Mesenchymal stem cell (in vitro differentiated cells and primary cell): Measurements from ENCODE around the gene MOGAT2.

Experiments used
- DNase-seq: peaks from one replicate; pipeline ENCODE4 v3.0.0-alpha.2; 2013
- H2AFZ ChIP-seq: one replicate; pipeline ENCODE4 v1.6.1; 2013; ENCODE audit warnings: low read depth, mild to moderate bottlenecking, control low read depth, inconsistent platforms, low read length, moderate library complexity
- H2AK5ac ChIP-seq: 2 replicates; pipeline ENCODE4 v1.6.1; 2013; ENCODE audit warnings: low read length, moderate library complexity, mild to moderate bottlenecking, inconsistent platforms; ENCODE audit not compliant: severe bottlenecking
- H2BK120ac ChIP-seq: one replicate; pipeline ENCODE4 v1.6.1; 2013; ENCODE audit warnings: low read depth, mild to moderate bottlenecking, inconsistent platforms, low read length, moderate library complexity
- H2BK12ac ChIP-seq, 2 experiments: one replicate each; pipeline ENCODE4 v1.6.1; 2013; ENCODE audit warnings: inconsistent platforms in 2 of 2, low read length in 2 of 2, mild to moderate bottlenecking in 2 of 2, moderate library complexity in 2 of 2, control low read depth in 1 of 2
- H2BK15ac ChIP-seq: one replicate; pipeline ENCODE4 v1.6.1; 2013; ENCODE audit warnings: mild to moderate bottlenecking, low read depth, inconsistent platforms; ENCODE audit not compliant: poor library complexity, severe bottlenecking
- H2BK5ac ChIP-seq: 2 replicates; pipeline ENCODE4 v1.6.1; 2013; ENCODE audit warnings: low read depth, mild to moderate bottlenecking, low read length, control low read depth, inconsistent platforms; ENCODE audit not compliant: poor library complexity, severe bottlenecking
- H3K14ac ChIP-seq, 2 experiments: one replicate each; pipeline ENCODE4 v1.6.1; 2013; ENCODE audit warnings: inconsistent platforms in 2 of 2, low read length in 2 of 2, control low read depth in 1 of 2, mild to moderate bottlenecking in 1 of 2, moderate library complexity in 1 of 2
- H3K18ac ChIP-seq, 2 experiments: one replicate each; pipeline ENCODE4 v1.6.1; 2013; ENCODE audit warnings: inconsistent platforms in 2 of 2, low read length in 2 of 2, control low read depth in 1 of 2, low read depth in 1 of 2, mild to moderate bottlenecking in 1 of 2
- H3K23ac ChIP-seq, 2 experiments: one replicate each; pipeline ENCODE4 v1.6.1; 2013; ENCODE audit warnings: inconsistent platforms in 2 of 2, low read length in 2 of 2, mild to moderate bottlenecking in 2 of 2, moderate library complexity in 2 of 2, control low read depth in 1 of 2
- H3K27ac ChIP-seq: 2 replicates; pipeline ENCODE4 v1.5.1; 2013; ENCODE audit warnings: mild to moderate bottlenecking, moderate library complexity, low read length, control low read depth, inconsistent platforms; ENCODE audit not compliant: poor library complexity, severe bottlenecking
- H3K27me3 ChIP-seq, 2 experiments: 2 replicates each; pipeline versions ENCODE4 v1.6.1 to v1.7.0; 2013; ENCODE audit warnings: low read length in 2 of 2, mild to moderate bottlenecking in 2 of 2, moderate library complexity in 2 of 2, control low read depth in 1 of 2, inconsistent platforms in 1 of 2; ENCODE audit not compliant: control insufficient read depth in 1 of 2, insufficient read depth in 1 of 2
- H3K36me3 ChIP-seq, 2 experiments: 2 replicates each; pipeline versions ENCODE4 v1.6.1 to v1.7.0; 2013; ENCODE audit warnings: low read length in 2 of 2, control low read depth in 1 of 2, inconsistent platforms in 1 of 2, low read depth in 1 of 2, mild to moderate bottlenecking in 1 of 2; ENCODE audit not compliant: insufficient read depth in 2 of 2, control insufficient read depth in 1 of 2
- H3K4ac ChIP-seq, 2 experiments: one replicate each; pipeline ENCODE4 v1.6.1; 2013; ENCODE audit warnings: inconsistent platforms in 2 of 2, low read length in 2 of 2, mild to moderate bottlenecking in 2 of 2, moderate library complexity in 2 of 2, control low read depth in 1 of 2, low read depth in 1 of 2
- H3K4me1 ChIP-seq: 2 replicates; pipeline ENCODE4 v1.6.1; 2013; ENCODE audit warnings: low read depth, low read length, control low read depth; ENCODE audit not compliant: control insufficient read depth, insufficient read depth
- H3K4me2 ChIP-seq: 2 replicates; pipeline ENCODE4 v1.6.1; 2013; ENCODE audit warnings: low read length, mild to moderate bottlenecking, inconsistent platforms; ENCODE audit not compliant: poor library complexity, severe bottlenecking
- H3K4me3 ChIP-seq, 2 experiments: 2 replicates each; pipeline versions ENCODE4 v1.5.1 to v1.7.0; 2013; ENCODE audit warnings: low read length in 2 of 2, mild to moderate bottlenecking in 2 of 2, control low read depth in 1 of 2, low read depth in 1 of 2; ENCODE audit not compliant: insufficient read depth in 1 of 2
- H3K79me1 ChIP-seq: replicated peaks from 2 replicates; pipeline ENCODE4 v1.6.1; 2013; ENCODE audit warnings: mild to moderate bottlenecking, control low read depth, low read length, inconsistent platforms; ENCODE audit not compliant: poor library complexity, severe bottlenecking
- H3K9ac ChIP-seq: 2 replicates; pipeline ENCODE4 v1.7.0; 2013; ENCODE audit warnings: mild to moderate bottlenecking, low read length, moderate library complexity
- H3K9me3 ChIP-seq: 2 replicates; pipeline ENCODE4 v1.7.0; 2013; ENCODE audit warnings: mild to moderate bottlenecking, low read length; ENCODE audit not compliant: control insufficient read depth
- H4K8ac ChIP-seq: one replicate; pipeline ENCODE4 v1.6.1; 2013; ENCODE audit warnings: inconsistent platforms, mild to moderate bottlenecking, low read length, moderate library complexity
- H4K91ac ChIP-seq: one replicate; pipeline ENCODE4 v1.6.1; 2013; ENCODE audit warnings: mild to moderate bottlenecking, low read length, inconsistent platforms
- WGBS: methylation state at CpG from one replicate; pipeline ENCODE4 v1.1.7; 2013; ENCODE audit warnings: mixed read lengths; 5-methylcytosine and 5-hydroxymethylcytosine counted together

Gene MOGAT2

GRCh38 chr11:75714211-75714610 lies 3.4 kb upstream of the MOGAT2 start:
- no peak for DNase-seq
- Histone ChIP-seq H3K36me3 (no peaks in the 10 kb centered on the region), H2AFZ (no peak overlapping the region), H3K4ac (no peak overlapping the region), H3K14ac (no peak overlapping the region), H3K23ac (no peak overlapping the region), H3K27ac (no peak overlapping the region), H2BK120ac (no peak overlapping the region), H3K4me3 (no peak overlapping the region), H2BK15ac (no peak overlapping the region), H3K4me2 (no peak overlapping the region), H3K18ac (no peak overlapping the region), H4K8ac (no peak overlapping the region), H4K91ac (no peak overlapping the region), H3K9me3 (no peaks in the 10 kb centered on the region), H3K79me1 (no peaks in the 10 kb centered on the region), H2BK5ac (no peak overlapping the region), H2AK5ac (no peak overlapping the region), H3K27me3 (peaks cover 8 to 51% of the 10 kb centered on the region in 2 experiments), H2BK12ac (no peak overlapping the region), H3K9ac (no peak overlapping the region), H3K4me1 (no peaks in the 10 kb centered on the region)
- WGBS: 91% methylated on average over 9 of the region's 9 CpGs

- no peak overlapping the region for H2AK5ac ChIP-seq
- no peak for DNase-seq
- H3K9me3 ChIP-seq: no peaks in the 10 kb centered on the region
- H3K27ac ChIP-seq: no peak overlapping the region
- H4K8ac ChIP-seq: no peak overlapping the region
- H3K79me1 ChIP-seq: no peaks in the 10 kb centered on the region
- H3K18ac ChIP-seq: no peak overlapping the region
- H3K4me3 ChIP-seq: no peak overlapping the region
- H3K4me2 ChIP-seq: no peak overlapping the region
- no peak overlapping the region for H2BK120ac ChIP-seq
- H3K27me3 ChIP-seq: peaks cover 11 to 51% of the 10 kb centered on the region in 2 experiments
- WGBS: 91% methylated on average over 1 of the region's 2 CpGs
- no peaks in the 10 kb centered on the region for H3K36me3 ChIP-seq
- no peak overlapping the region for H2AFZ ChIP-seq
- H2BK15ac ChIP-seq: no peak overlapping the region
- no peak overlapping the region for H3K9ac ChIP-seq
- H3K23ac ChIP-seq: no peak overlapping the region
- no peak overlapping the region for H3K14ac ChIP-seq
- no peak overlapping the region for H2BK12ac ChIP-seq
- no peak overlapping the region for H2BK5ac ChIP-seq
- H3K4me1 ChIP-seq: no peaks in the 10 kb centered on the region
- H3K4ac ChIP-seq: no peak overlapping the region
- no peak overlapping the region for H4K91ac ChIP-seq
Observed at GRCh38 chr11:75715688-75716087, 1.9 kb upstream of the MOGAT2 start.

- Histone ChIP-seq H3K36me3 (no peaks in the 10 kb centered on the region), H3K9me3 (no peaks in the 10 kb centered on the region), H3K27ac (no peak overlapping the region), H2BK5ac (no peak overlapping the region), H3K79me1 (no peaks in the 10 kb centered on the region), H3K27me3 (peaks cover 14 to 44% of the 10 kb centered on the region in 2 experiments), H2AFZ (no peak overlapping the region), H2BK120ac (no peak overlapping the region), H4K91ac (no peak overlapping the region), H3K14ac (no peak overlapping the region), H2AK5ac (no peak overlapping the region), H4K8ac (no peak overlapping the region), H3K4me3 (no peak overlapping the region), H3K4me1 (no peaks in the 10 kb centered on the region), H3K4me2 (no peak overlapping the region), H3K23ac (no peak overlapping the region), H3K18ac (no peak overlapping the region), H2BK12ac (no peak overlapping the region), H3K9ac (no peak overlapping the region), H3K4ac (no peak overlapping the region), H2BK15ac (no peak overlapping the region)
- WGBS: 47% methylated on average over 3 of the region's 3 CpGs
- DNase-seq: no peak
Observed at GRCh38 chr11:75716659-75717058, 979 bp upstream of the MOGAT2 start.

- Histone ChIP-seq H3K14ac (peak overlapping the region in 1 of 2 experiments; percentile 74), H3K4me1 (peaks cover 2% of the 10 kb centered on the region), H4K8ac (no peak overlapping the region), H3K79me1 (no peaks in the 10 kb centered on the region), H2BK12ac (no peak overlapping the region), H2AK5ac (no peak overlapping the region), H2AFZ (no peak overlapping the region), H4K91ac (no peak overlapping the region), H3K27ac (no peak overlapping the region), H3K4me2 (no peak overlapping the region), H3K18ac (no peak overlapping the region), H3K27me3 (peaks cover 14 to 31% of the 10 kb centered on the region in 2 experiments), H2BK15ac (no peak overlapping the region), H3K4ac (no peak overlapping the region), H2BK5ac (no peak overlapping the region), H3K23ac (no peak overlapping the region), H3K9me3 (no peaks in the 10 kb centered on the region), H3K9ac (no peak overlapping the region), H3K4me3 (no peak overlapping the region), H2BK120ac (no peak overlapping the region), H3K36me3 (no peaks in the 10 kb centered on the region)
- no peak for DNase-seq
- WGBS: 60% methylated on average over 7 of the region's 7 CpGs
Observed at GRCh38 chr11:75718419-75719339, 1.0 kb downstream of the MOGAT2 start.
